ENCODE measurements around the gene WNT5B.
"Not testable (repeated sequence)": the region's sequence is repeated elsewhere in the genome, so short reads cannot be mapped to it uniquely, and the experiment has no call there.

WNT5B gene

GRCh38 chr12:1692895-1693610 lies 64.0 kb downstream of the WNT5B start:
- no peak for DNase-seq

- not testable (repeated sequence) for DNase-seq
These were observed 66.1 kb downstream of the WNT5B start for GRCh38 chr12:1695097-1695496.

- no peak for DNase-seq
These were observed 67.0 kb downstream of the WNT5B start for GRCh38 chr12:1695886-1696670.

- no peak for DNase-seq
These were observed 67.8 kb downstream of the WNT5B start for GRCh38 chr12:1696800-1697199.

All from effector CD8-positive, alpha-beta T cell (primary cell).